PC-3 (cell line): ENCODE measurements around the gene SLC17A5. TPM values are rescaled to one million over a fixed set of nuclear protein-coding genes. Genes with fewer than 3 reads are reported as not detected.

Source experiments
- ATAC-seq: fragments of 200-7000 bp; cut with Tn5 transposase; 2 replicates; pipeline ENCODE4 v1.9.1; 2020; ENCODE audit warnings: mild to moderate bottlenecking, moderate library complexity
- BruUV-seq: library from RNA; stranded (reverse); fragments of 400-500 nt; replicated peaks from 2 replicates; lab custom pipeline; 2021; lab: Mats Ljungman, UMichigan
- CTCF ChIA-PET: fragments of 300-600 bp; sonication (Branson Sonifier 250); formaldehyde crosslinking; loops from one replicate; lab custom pipeline; 2022; ENCODE audit warnings: antibody characterized with exemption; lab: Charles Lee
- POLR2A ChIA-PET: fragments of 300-600 bp; sonication (Branson Sonifier 250); formaldehyde crosslinking; loops from one replicate; lab custom pipeline; 2022; ENCODE audit warnings: antibody characterized with exemption; ENCODE audit not compliant: unreplicated experiment; lab: Charles Lee
- DNase-seq: peaks from one replicate; pipeline ENCODE4 v3.0.0-alpha.2; 2015
- H2AFZ ChIP-seq: fragments of 300-600 bp; sonication (generic); 2 replicates; pipeline ENCODE4 v1.6.0; 2016; ENCODE audit warnings: antibody characterized with exemption, low read length
- H3F3A ChIP-seq: fragments of 300-600 bp; sonication (generic); one replicate; pipeline ENCODE4 v1.6.0; 2017; ENCODE audit warnings: antibody characterized with exemption, low read length, control low read depth, mild to moderate bottlenecking; ENCODE audit not compliant: unreplicated experiment
- H3K27ac ChIP-seq: fragments of 300-600 bp; sonication (generic); 2 replicates; pipeline ENCODE4 v1.5.1; 2016; ENCODE audit warnings: mild to moderate bottlenecking, low read length
- H3K27me3 ChIP-seq: fragments of 300-600 bp; sonication (generic); 2 replicates; pipeline ENCODE4 v1.6.1; 2016; ENCODE audit warnings: low read length, mixed read lengths
- H3K36me3 ChIP-seq: fragments of 300-600 bp; sonication (generic); 2 replicates; pipeline ENCODE4 v1.6.1; 2016; ENCODE audit warnings: low read depth, mixed run types, low read length, mixed read lengths
- H3K4me1 ChIP-seq: fragments of 300-600 bp; sonication (generic); 2 replicates; pipeline ENCODE4 v1.5.1; 2016; ENCODE audit warnings: low read length; ENCODE audit not compliant: insufficient read depth
- H3K4me2 ChIP-seq: fragments of 300-600 bp; sonication (generic); 2 replicates; pipeline ENCODE4 v1.6.0; 2016; ENCODE audit warnings: low read length
- H3K4me3 ChIP-seq: fragments of 300-600 bp; sonication (generic); 2 replicates; pipeline ENCODE4 v1.5.1; 2016; ENCODE audit warnings: mild to moderate bottlenecking, low read length, mixed read lengths
- H3K79me2 ChIP-seq: fragments of 300-600 bp; sonication (generic); 2 replicates; pipeline ENCODE4 v1.6.1; 2017; ENCODE audit warnings: low read length, mixed read lengths
- H3K9ac ChIP-seq: fragments of 300-600 bp; sonication (generic); 2 replicates; pipeline ENCODE4 v1.6.0; 2016; ENCODE audit warnings: mild to moderate bottlenecking, low read length
- H3K9me2 ChIP-seq: fragments of 300-600 bp; sonication (generic); replicated peaks from 2 replicates; pipeline ENCODE4 v1.6.1; 2016; ENCODE audit warnings: mixed run types, low read length, mixed read lengths
- H3K9me3 ChIP-seq: fragments of 300-600 bp; sonication (generic); 2 replicates; pipeline ENCODE4 v1.6.1; 2016; ENCODE audit warnings: low read length, mixed read lengths
- H4K20me1 ChIP-seq: fragments of 300-600 bp; sonication (generic); 2 replicates; pipeline ENCODE4 v1.6.1; 2016; ENCODE audit warnings: low read length, mixed read lengths
- EZH2 ChIP-seq: fragments of 300-600 bp; sonication (generic); IDR thresholded peaks from one replicate; pipeline ENCODE4 v1.6.1; 2017; ENCODE audit warnings: antibody characterized with exemption, mild to moderate bottlenecking, low read length; ENCODE audit not compliant: unreplicated experiment
- EZH2phosphoT487 ChIP-seq: fragments of 300-600 bp; sonication (generic); IDR thresholded peaks from 2 replicates; pipeline ENCODE4 v1.6.1; 2018; ENCODE audit warnings: mild to moderate bottlenecking, antibody characterized with exemption, low read length, borderline replicate concordance
- intact Hi-C: fragments of 100-400 bp; cut with micrococcal nuclease; formaldehyde crosslinking; loops from 2 replicates; pipeline ENCODE4 v1.9.0; 2023
- total RNA-seq: library from RNA; depleted of rRNA; stranded (reverse); fragments of >200 nt; gene quantifications from 2 replicates; pipeline ENCODE4 v1.2.3, GENCODE V29; 2014
- TF ChIP-seq, protein P1 (sequence below): fragments of 300-600 bp; sonication (generic); conservative IDR thresholded peaks from 2 replicates; pipeline ENCODE4 v1.5.1; 2017; ENCODE audit warnings: antibody characterized with exemption, low read depth, mild to moderate bottlenecking, low read length

SLC17A5 gene
- total RNA-seq, 1 experiment from 2014 or later = 5.2 TPM

DNA sequence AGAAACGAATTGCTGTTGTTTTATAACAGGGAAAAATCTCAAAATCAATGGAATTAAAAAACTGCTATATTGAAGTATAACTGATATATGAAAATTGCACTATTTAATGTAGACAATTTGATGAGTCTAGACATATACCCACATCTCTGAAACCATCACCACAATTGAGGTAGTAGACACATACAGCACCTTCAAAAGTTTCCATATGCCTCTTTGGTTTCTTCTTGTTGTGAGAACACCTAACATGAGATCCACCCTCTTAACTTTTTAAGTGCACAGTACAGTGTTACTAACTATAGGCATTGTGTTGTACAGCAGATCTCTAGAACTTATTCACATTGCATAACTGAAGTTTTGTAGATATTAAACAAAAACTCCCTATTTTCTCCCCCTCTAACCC lies 14.0 kb upstream of the SLC17A5 start:
- no peaks in the 10 kb centered on the region for H3K79me2 ChIP-seq
- no peak overlapping the region for H3K9ac ChIP-seq
- no peak overlapping the region for H2AFZ ChIP-seq
- TF ChIP-seq, protein P1, sequence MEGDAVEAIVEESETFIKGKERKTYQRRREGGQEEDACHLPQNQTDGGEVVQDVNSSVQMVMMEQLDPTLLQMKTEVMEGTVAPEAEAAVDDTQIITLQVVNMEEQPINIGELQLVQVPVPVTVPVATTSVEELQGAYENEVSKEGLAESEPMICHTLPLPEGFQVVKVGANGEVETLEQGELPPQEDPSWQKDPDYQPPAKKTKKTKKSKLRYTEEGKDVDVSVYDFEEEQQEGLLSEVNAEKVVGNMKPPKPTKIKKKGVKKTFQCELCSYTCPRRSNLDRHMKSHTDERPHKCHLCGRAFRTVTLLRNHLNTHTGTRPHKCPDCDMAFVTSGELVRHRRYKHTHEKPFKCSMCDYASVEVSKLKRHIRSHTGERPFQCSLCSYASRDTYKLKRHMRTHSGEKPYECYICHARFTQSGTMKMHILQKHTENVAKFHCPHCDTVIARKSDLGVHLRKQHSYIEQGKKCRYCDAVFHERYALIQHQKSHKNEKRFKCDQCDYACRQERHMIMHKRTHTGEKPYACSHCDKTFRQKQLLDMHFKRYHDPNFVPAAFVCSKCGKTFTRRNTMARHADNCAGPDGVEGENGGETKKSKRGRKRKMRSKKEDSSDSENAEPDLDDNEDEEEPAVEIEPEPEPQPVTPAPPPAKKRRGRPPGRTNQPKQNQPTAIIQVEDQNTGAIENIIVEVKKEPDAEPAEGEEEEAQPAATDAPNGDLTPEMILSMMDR = no peak
- TF ChIP-seq EZH2phosphoT487 = no peak
- no peak for TF ChIP-seq EZH2
- ChIA-PET CTCF (interaction anchor here (0.7 kb wide), 1 partner anchor 21 kb away, joined by 3 read pairs; no protein-coding TSS in a partner anchor), POLR2A (no interaction called here)
- H3K9me3 ChIP-seq = no peaks in the 10 kb centered on the region
- no TSS peak for BruUV-seq
- ATAC-seq = no peak
- H3K9me2 ChIP-seq = no peaks in the 10 kb centered on the region
- intact Hi-C loops = no loop called here
- H3K4me1 ChIP-seq = peaks cover 13% of the 10 kb centered on the region
- H3K27ac ChIP-seq = no peak overlapping the region
- no peaks in the 10 kb centered on the region for H3F3A ChIP-seq
- no peaks in the 10 kb centered on the region for H3K27me3 ChIP-seq
- no peaks in the 10 kb centered on the region for H3K36me3 ChIP-seq
- H4K20me1 ChIP-seq = no peaks in the 10 kb centered on the region
- no peak overlapping the region for H3K4me2 ChIP-seq
- H3K4me3 ChIP-seq = no peak overlapping the region
- DNase-seq = no peak

DNA sequence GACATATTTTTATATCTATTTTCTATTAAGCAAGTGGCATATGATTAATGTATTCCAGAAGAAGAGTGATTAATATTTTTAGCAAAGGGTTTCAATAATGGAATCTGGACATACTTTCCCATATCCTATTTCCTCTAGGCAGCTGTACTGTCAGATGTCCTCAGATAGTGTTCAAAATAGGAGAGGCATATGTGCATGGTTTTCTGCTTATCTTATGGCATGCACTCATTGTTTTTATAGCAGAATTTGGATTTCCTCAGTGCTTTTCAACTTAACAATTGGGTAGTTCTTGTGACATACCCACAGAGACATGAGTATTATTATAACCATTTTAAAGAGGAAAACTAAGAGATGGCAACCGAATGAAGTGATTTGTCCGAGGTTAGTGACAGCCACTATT lies 12.6 kb upstream of the SLC17A5 start:
- intact Hi-C loops = no loop called here
- H3K4me3 ChIP-seq = no peak overlapping the region
- peak overlapping the region; percentile 43; the same call in 1 of the 2 replicates for H3K4me2 ChIP-seq
- no peak overlapping the region for H2AFZ ChIP-seq
- no TSS peak for BruUV-seq
- no peaks in the 10 kb centered on the region for H3K9me2 ChIP-seq
- H4K20me1 ChIP-seq = no peaks in the 10 kb centered on the region
- TF ChIP-seq EZH2 (no peak), EZH2phosphoT487 (no peak)
- TF ChIP-seq, protein P1 = no peak
- ChIA-PET POLR2A (no interaction called here), CTCF (no interaction called here)
- H3K27me3 ChIP-seq = no peaks in the 10 kb centered on the region
- H3F3A ChIP-seq = no peaks in the 10 kb centered on the region
- ATAC-seq = no peak
- peaks cover 13% of the 10 kb centered on the region for H3K4me1 ChIP-seq
- peak overlapping the region; percentile 29 for H3K27ac ChIP-seq
- DNase-seq = no peak
- no peaks in the 10 kb centered on the region for H3K9me3 ChIP-seq
- H3K79me2 ChIP-seq = no peaks in the 10 kb centered on the region
- no peaks in the 10 kb centered on the region for H3K36me3 ChIP-seq
- H3K9ac ChIP-seq = no peak overlapping the region

DNA sequence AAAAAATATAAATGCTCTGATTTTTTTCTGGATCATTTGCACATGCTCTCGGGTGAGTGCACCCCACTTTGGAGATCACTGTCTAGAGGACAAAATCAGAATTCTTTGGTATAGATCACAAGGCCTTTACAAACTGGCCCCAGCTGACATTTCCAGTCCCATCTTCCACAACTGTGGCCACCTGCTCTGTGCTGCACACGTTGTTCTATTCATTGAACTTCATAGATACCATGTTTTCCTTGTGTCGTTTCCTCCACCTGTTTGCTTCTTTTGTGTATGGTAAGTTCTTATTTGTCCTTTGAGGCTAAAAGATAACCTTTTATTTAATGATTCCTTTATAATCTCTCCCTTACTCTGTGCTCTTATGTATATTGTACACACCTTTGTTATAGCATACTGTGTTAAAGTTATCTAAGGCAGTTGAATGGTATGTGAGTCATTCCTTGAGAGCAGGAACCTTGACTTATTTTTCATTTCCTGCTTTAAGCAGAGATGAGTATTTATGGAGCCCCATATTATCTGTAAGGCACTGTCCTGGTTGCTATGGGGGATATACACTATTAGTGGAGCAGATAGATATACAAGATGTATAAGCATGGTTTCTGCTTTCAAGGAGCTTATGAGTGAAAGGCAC lies 12.0 kb upstream of the SLC17A5 start:
- ChIA-PET CTCF (no interaction called here), POLR2A (no interaction called here)
- ATAC-seq (peak; percentile 96), DNase-seq (peak; percentile 62)
- Histone ChIP-seq H3K4me2 (peak overlapping the region; percentile 43), H3K36me3 (no peaks in the 10 kb centered on the region), H3K79me2 (no peaks in the 10 kb centered on the region), H3K4me1 (peaks cover 13% of the 10 kb centered on the region), H4K20me1 (no peaks in the 10 kb centered on the region), H3K27me3 (no peaks in the 10 kb centered on the region), H3K9ac (no peak overlapping the region), H3K9me3 (no peaks in the 10 kb centered on the region), H3F3A (no peaks in the 10 kb centered on the region), H3K4me3 (no peak overlapping the region), H2AFZ (no peak overlapping the region), H3K9me2 (no peaks in the 10 kb centered on the region), H3K27ac (peak overlapping the region; percentile 55)
- BruUV-seq = no TSS peak
- no peak for TF ChIP-seq EZH2
- TF ChIP-seq, protein P1 = no peak
- TF ChIP-seq EZH2phosphoT487 = no peak
- intact Hi-C loops = no loop called here
